Measurements from ENCODE around the gene RNF8.
A peak's percentile ranks its signal among the peaks of the same experiment; 100 is the strongest.
"Not testable (repeated sequence)": the region's sequence is repeated elsewhere in the genome, so short reads cannot be mapped to it uniquely, and the experiment has no call there.

The RNF8 gene, protein sequence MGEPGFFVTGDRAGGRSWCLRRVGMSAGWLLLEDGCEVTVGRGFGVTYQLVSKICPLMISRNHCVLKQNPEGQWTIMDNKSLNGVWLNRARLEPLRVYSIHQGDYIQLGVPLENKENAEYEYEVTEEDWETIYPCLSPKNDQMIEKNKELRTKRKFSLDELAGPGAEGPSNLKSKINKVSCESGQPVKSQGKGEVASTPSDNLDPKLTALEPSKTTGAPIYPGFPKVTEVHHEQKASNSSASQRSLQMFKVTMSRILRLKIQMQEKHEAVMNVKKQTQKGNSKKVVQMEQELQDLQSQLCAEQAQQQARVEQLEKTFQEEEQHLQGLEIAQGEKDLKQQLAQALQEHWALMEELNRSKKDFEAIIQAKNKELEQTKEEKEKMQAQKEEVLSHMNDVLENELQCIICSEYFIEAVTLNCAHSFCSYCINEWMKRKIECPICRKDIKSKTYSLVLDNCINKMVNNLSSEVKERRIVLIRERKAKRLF

DNA sequence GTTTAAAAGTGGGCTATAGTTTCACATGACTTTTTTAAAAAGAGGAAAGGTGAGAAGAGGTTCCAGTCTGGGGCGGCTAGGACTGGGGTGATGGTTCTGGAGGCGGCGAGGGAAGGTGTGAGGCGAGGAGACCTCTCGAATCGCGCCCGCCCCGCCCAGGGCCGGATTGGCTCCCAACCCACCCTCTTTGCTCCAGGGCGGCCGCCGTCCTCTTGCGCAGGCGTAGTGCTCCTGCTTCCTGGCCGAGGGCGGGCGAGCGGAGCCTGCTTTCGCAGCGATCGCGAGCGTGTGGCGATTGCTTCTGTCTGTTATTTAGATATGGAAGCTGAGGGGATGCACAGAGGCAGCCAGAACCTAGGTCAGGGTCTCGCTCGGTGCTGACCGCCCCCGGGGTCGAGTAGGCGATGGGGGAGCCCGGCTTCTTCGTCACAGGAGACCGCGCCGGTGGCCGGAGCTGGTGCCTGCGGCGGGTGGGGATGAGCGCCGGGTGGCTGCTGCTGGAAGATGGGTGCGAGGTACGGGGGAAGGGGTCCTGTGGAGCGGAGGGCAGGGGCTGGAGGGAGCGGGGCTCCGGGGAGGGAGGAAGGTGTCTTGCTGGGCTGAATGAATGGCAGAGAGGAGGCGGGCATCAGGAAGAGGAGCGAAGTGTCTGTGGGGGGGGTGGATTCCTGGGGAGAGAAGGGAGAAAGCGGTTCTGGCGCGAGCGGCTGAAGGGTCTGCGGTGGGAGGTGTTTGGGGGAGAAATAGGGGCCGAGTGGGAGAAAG is at the start of gene RNF8:
RNF8 (plus strand) TSS at position 223 of the 765 bp plus-strand sequence; CDS start at position 405, 182 bp downstream.
- Histone ChIP-seq H3K9me3 (ENCODE audit: control insufficient read depth, insufficient read depth, low read length) (no peaks in the 10 kb centered on the region), H3K27ac (ENCODE audit: low read length) (no peak within 1 kb of the TSS)

DNA sequence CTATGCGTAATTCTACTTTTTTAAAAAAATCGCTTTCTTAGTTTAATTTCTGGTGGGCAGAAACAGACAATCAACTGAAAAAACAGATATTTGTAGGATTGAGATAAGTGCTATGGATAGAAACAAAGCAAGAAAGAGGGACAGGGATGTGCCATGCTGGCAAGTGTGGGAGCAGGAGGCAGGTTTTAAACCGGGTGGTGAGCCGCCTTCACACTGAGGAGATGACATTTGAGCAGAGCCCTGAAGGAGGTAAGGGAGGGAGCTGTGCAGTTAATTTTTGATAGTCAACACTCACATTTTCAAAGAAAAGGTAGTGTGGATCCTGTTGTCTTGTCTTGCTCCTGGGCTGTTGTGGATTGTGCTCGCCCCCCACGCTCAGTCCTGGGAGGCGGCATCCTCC is 49.0 kb upstream of the RNF8 start:
- no peak overlapping the region for H3K27ac ChIP-seq (ENCODE audit: low read length)
- H3K9me3 ChIP-seq (ENCODE audit: control insufficient read depth, insufficient read depth, low read length), result no peaks in the 10 kb centered on the region
- H3K27me3 ChIP-seq (ENCODE audit: control insufficient read depth, insufficient read depth, low read length), result no peaks in the 10 kb centered on the region
- no peak overlapping the region for H3K4me3 ChIP-seq (ENCODE audit: low read length)
- WGBS (ENCODE audit: insufficient coverage, insufficient read length), result no CpG with 5 or more reads among the region's 7 CpGs
- DNase-seq (ENCODE audit: low read depth, low spot score), result no peak
- H3K4me1 ChIP-seq (ENCODE audit: control insufficient read depth, insufficient read depth, low read length), result no peaks in the 10 kb centered on the region
- H3K36me3 ChIP-seq (ENCODE audit: control insufficient read depth, insufficient read depth, low read length), result no peaks in the 10 kb centered on the region

More for the DNA sequence above, at the start of gene RNF8:
- peak within 1 kb of the TSS; percentile 96 for H3K4me3 ChIP-seq (ENCODE audit: low read length)
- no peaks in the 10 kb centered on the region for H3K27me3 ChIP-seq (ENCODE audit: control insufficient read depth, insufficient read depth, low read length)
- no peaks in the 10 kb centered on the region for H3K4me1 ChIP-seq (ENCODE audit: control insufficient read depth, insufficient read depth, low read length)
- H3K36me3 ChIP-seq (ENCODE audit: control insufficient read depth, insufficient read depth, low read length), result no peaks in the 10 kb centered on the region
- DNase-seq (ENCODE audit: low read depth, low spot score), result peak; percentile 77
- WGBS (ENCODE audit: insufficient coverage, insufficient read length), result no CpG with 5 or more reads among the region's 54 CpGs

DNA sequence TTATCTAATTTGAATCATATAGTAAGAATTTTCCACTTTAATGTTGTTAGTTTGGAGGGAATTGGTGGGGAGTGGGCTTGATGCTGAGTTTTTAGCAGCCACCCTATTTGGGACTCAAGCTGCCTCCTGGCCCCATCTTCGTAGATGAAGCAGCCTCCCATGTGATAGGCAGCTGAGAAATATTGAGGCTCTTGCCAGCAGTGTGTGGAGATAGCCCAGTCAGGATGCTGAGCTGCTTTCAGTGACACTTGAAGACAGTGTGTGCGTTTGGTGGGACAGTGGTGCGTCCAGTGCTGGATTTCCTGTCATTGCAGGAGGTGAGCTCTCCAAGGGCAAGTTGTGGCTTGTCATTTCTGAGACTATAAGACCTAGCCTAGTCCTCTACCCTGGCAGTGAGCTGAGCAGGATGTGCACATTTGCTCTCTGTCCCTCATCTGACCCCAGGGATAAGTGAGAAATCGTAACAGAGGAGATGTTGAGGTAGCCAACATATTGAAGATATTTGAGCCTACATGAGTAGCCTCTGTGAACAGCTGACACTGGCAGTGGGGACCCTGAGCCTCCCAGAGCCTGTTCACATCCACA is 47.9 kb upstream of the RNF8 start:
- Histone ChIP-seq H3K27ac (ENCODE audit: low read length) (no peak overlapping the region), H3K27me3 (ENCODE audit: control insufficient read depth, insufficient read depth, low read length) (no peaks in the 10 kb centered on the region), H3K36me3 (ENCODE audit: control insufficient read depth, insufficient read depth, low read length) (no peaks in the 10 kb centered on the region), H3K4me1 (ENCODE audit: control insufficient read depth, insufficient read depth, low read length) (no peaks in the 10 kb centered on the region), H3K9me3 (ENCODE audit: control insufficient read depth, insufficient read depth, low read length) (no peaks in the 10 kb centered on the region), H3K4me3 (ENCODE audit: low read length) (no peak overlapping the region)
- no CpG with 5 or more reads among the region's 4 CpGs for WGBS (ENCODE audit: insufficient coverage, insufficient read length)
- DNase-seq (ENCODE audit: low read depth, low spot score), result no peak

DNA sequence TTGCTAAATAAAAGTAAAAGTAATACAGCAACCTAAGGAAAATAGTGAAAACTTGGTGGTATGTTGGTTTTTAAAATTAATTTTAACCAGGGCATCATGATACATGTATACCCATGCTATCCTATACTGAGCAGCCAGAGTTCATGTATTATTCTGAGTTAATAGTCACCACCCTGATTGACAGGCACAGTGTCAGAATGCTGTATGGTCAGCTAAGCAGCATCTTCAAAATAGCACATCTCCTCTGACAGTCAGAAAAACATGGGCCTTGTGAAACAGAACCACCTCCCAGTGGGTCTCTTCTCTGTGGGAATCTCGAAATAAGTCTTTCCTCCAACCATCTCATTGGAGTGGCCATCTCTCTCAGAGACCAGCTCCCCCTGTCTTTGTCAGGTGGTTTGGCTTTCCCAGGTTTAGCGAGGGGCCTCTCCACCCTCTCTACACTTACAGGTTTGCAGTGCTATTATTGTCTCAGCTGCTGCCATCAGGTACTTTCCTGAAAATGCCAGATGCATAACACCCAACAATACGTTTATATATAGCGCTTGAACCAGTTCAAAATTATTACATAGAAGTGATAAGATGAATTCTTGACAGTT is 47.1 kb upstream of the RNF8 start:
- Histone ChIP-seq H3K4me1 (ENCODE audit: control insufficient read depth, insufficient read depth, low read length) (no peaks in the 10 kb centered on the region), H3K27me3 (ENCODE audit: control insufficient read depth, insufficient read depth, low read length) (no peaks in the 10 kb centered on the region), H3K27ac (ENCODE audit: low read length) (no peak overlapping the region), H3K36me3 (ENCODE audit: control insufficient read depth, insufficient read depth, low read length) (no peaks in the 10 kb centered on the region), H3K9me3 (ENCODE audit: control insufficient read depth, insufficient read depth, low read length) (no peaks in the 10 kb centered on the region), H3K4me3 (ENCODE audit: low read length) (no peak overlapping the region)
- DNase-seq (ENCODE audit: low read depth, low spot score), result no peak
- WGBS (ENCODE audit: insufficient coverage, insufficient read length), result no CpG with 5 or more reads among the region's 4 CpGs

DNA sequence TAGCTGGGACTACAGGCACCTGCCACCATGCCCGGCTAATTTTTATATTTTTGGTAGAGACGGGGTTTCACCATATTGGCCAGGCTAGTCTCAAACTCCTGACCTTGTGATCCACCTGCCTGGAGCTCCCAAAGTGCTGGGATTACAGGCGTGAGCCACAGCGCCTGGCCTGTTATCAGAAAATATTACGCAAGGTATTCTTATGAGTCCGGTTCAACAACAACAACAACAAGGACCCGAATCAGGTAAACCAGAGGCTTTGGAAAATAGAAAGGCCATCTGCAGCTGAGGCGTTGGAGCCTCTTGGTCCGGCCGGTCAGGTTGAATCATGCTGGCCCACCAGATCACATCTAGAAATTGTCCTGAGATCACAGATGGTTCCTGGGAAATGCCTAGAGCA is 46.3 kb upstream of the RNF8 start:
- no CpG with 5 or more reads among the region's 10 CpGs for WGBS (ENCODE audit: insufficient coverage, insufficient read length)
- not testable (repeated sequence) for H3K27me3 ChIP-seq (ENCODE audit: control insufficient read depth, insufficient read depth, low read length)

DNA sequence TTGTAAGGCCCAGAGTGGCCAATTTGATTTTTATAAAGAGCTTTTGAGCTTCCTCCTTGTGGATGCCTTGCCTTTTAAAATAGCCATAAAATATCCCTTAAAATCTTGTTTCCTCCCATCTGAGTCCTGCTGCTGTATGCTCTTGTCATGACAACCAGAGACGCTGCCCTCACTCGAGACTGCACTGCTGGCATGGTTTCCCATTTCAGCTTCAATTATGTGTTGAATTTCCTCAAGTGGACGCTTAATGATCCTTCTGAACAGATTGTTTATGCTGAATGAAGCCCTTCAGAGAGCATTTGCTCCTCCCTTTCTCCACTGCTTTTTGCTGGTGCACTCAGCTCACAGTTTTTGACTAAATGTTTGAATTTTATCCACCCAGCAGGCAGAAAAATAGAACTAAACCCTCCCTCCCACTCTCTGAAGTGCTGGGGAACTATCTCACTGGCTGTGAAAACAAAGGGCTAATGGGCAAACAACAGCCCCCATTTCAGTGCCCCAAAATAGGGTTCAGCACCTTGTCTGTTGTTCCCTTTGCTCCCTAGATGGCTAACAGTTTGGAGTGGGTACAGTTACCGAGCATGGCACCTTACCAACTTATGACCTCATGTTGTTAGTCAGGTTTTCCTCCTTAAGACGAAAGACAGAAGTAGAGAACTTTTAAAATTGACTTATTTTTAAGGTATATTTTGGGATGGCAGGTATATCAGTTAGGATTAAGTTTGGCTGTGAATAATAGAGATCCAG is 45.5 kb upstream of the RNF8 start:
- no peak for DNase-seq (ENCODE audit: low read depth, low spot score)
- no peaks in the 10 kb centered on the region for H3K9me3 ChIP-seq (ENCODE audit: control insufficient read depth, insufficient read depth, low read length)
- H3K4me3 ChIP-seq (ENCODE audit: low read length), result no peak overlapping the region
- no peaks in the 10 kb centered on the region for H3K27me3 ChIP-seq (ENCODE audit: control insufficient read depth, insufficient read depth, low read length)
- no peaks in the 10 kb centered on the region for H3K4me1 ChIP-seq (ENCODE audit: control insufficient read depth, insufficient read depth, low read length)
- no CpG with 5 or more reads among the region's 5 CpGs for WGBS (ENCODE audit: insufficient coverage, insufficient read length)
- peaks cover 3% of the 10 kb centered on the region; the same call in 1 of the 2 replicates for H3K36me3 ChIP-seq (ENCODE audit: control insufficient read depth, insufficient read depth, low read length)
- H3K27ac ChIP-seq (ENCODE audit: low read length), result no peak overlapping the region

More for the DNA sequence above, 46.3 kb upstream of the RNF8 start:
- H3K4me3 ChIP-seq (ENCODE audit: low read length); H3K36me3 ChIP-seq (ENCODE audit: control insufficient read depth, insufficient read depth, low read length); H3K27ac ChIP-seq (ENCODE audit: low read length); DNase-seq (ENCODE audit: low read depth, low spot score); H3K4me1 ChIP-seq (ENCODE audit: control insufficient read depth, insufficient read depth, low read length); H3K9me3 ChIP-seq (ENCODE audit: control insufficient read depth, insufficient read depth, low read length): not testable (repeated sequence)

DNA sequence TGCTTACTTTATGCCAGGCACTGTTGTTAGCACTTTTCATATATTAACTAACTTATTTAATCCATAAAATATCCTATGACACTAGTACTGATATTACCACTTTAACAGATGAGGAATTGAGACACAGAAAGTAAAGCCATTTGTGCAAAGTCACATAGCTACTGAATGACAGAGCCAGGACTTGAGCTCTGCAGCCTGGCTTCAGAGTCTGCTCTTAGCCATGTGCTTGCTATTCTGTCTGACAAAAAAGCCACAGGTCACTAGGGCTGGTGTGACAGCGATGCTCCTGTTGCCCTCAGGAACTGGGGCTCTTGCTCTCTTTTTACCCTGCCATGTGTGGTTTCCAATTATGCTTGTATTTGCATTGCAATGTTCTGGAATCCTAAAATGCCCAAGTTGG is 44.7 kb upstream of the RNF8 start:
- H3K4me1 ChIP-seq (ENCODE audit: control insufficient read depth, insufficient read depth, low read length), result no peaks in the 10 kb centered on the region
- no peak for DNase-seq (ENCODE audit: low read depth, low spot score)
- no peaks in the 10 kb centered on the region for H3K9me3 ChIP-seq (ENCODE audit: control insufficient read depth, insufficient read depth, low read length)
- H3K4me3 ChIP-seq (ENCODE audit: low read length), result no peak overlapping the region
- H3K27me3 ChIP-seq (ENCODE audit: control insufficient read depth, insufficient read depth, low read length), result no peaks in the 10 kb centered on the region
- no peak overlapping the region for H3K27ac ChIP-seq (ENCODE audit: low read length)
- no CpG with 5 or more reads among the region's 1 CpG for WGBS (ENCODE audit: insufficient coverage, insufficient read length)
- peaks cover 3% of the 10 kb centered on the region for H3K36me3 ChIP-seq (ENCODE audit: control insufficient read depth, insufficient read depth, low read length)

DNA sequence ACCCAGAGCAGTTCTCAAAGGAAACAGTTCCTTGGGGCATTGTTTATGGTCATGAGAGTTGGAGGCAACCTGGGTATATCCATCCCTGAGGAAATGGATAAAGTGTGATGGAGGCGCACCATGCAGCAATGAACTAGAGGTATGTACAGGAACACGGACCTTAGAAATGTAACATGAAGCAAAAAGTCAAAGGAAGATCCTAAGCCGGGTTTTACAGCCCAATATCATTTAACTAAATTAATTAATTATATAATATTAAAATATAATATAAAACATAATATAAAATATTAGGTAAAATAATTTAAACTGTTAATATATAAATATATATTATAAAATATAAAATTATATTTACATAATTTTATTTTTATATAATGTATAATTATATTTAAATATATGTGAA is 44.1 kb upstream of the RNF8 start:
- Histone ChIP-seq H3K4me3 (ENCODE audit: low read length) (no peak overlapping the region), H3K9me3 (ENCODE audit: control insufficient read depth, insufficient read depth, low read length) (no peaks in the 10 kb centered on the region), H3K27me3 (ENCODE audit: control insufficient read depth, insufficient read depth, low read length) (no peaks in the 10 kb centered on the region), H3K27ac (ENCODE audit: low read length) (no peak overlapping the region), H3K36me3 (ENCODE audit: control insufficient read depth, insufficient read depth, low read length) (peaks cover 3% of the 10 kb centered on the region), H3K4me1 (ENCODE audit: control insufficient read depth, insufficient read depth, low read length) (no peaks in the 10 kb centered on the region)
- WGBS (ENCODE audit: insufficient coverage, insufficient read length), result no CpG with 5 or more reads among the region's 3 CpGs
- DNase-seq (ENCODE audit: low read depth, low spot score), result no peak

DNA sequence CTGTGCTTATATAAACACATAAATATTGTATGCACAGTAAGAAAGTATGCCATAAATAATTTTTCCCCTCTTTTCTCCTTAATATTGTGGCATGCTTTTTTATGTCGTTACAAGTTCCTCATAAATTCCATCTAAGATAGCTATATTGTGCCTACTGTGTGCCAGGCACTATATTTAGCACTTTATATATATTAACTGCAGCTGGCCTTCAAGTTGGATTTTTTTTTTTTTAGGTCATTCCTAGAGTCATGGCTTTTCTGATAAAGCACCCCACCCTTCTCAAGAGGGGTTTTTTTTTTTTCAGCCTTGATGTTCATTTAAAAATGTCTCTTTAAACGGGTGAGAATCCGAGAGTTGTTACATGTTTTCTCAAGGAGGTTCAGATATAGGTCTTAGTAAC is 42.8 kb upstream of the RNF8 start:
- no peak overlapping the region for H3K4me3 ChIP-seq (ENCODE audit: low read length)

More for the DNA sequence above, 42.8 kb upstream of the RNF8 start:
- WGBS (ENCODE audit: insufficient coverage, insufficient read length), result no CpG with 5 or more reads among the region's 3 CpGs
- H3K27ac ChIP-seq (ENCODE audit: low read length), result no peak overlapping the region
- H3K9me3 ChIP-seq (ENCODE audit: control insufficient read depth, insufficient read depth, low read length), result no peaks in the 10 kb centered on the region
- no peaks in the 10 kb centered on the region for H3K4me1 ChIP-seq (ENCODE audit: control insufficient read depth, insufficient read depth, low read length)
- no peaks in the 10 kb centered on the region for H3K27me3 ChIP-seq (ENCODE audit: control insufficient read depth, insufficient read depth, low read length)
- peaks cover 3% of the 10 kb centered on the region for H3K36me3 ChIP-seq (ENCODE audit: control insufficient read depth, insufficient read depth, low read length)
- DNase-seq (ENCODE audit: low read depth, low spot score), result no peak

Data from iPS DF 6.9 (cell line).